Effector memory CD4-positive, alpha-beta T cell (primary cell): ENCODE measurements around the gene ART4.

Experiments used
- DNase-seq, 3 donors: peaks; one replicate each; pipeline ENCODE4 v3.0.0-alpha.2; 2020
- H3K27ac ChIP-seq: 2 replicates; pipeline ENCODE4 v1.7.0; 2013; ENCODE audit warnings: mild to moderate bottlenecking, low read length, moderate library complexity; ENCODE audit not compliant: insufficient read depth, poor library complexity, severe bottlenecking
- H3K27me3 ChIP-seq: replicated peaks from 2 replicates; pipeline ENCODE4 v1.7.0; 2013; ENCODE audit warnings: mild to moderate bottlenecking, low read length; ENCODE audit not compliant: insufficient read depth, control insufficient read depth, poor library complexity, severe bottlenecking
- H3K36me3 ChIP-seq: 2 replicates; pipeline ENCODE4 v1.7.0; 2013; ENCODE audit warnings: mild to moderate bottlenecking, low read length, moderate library complexity; ENCODE audit not compliant: control insufficient read depth, insufficient read depth
- H3K4me1 ChIP-seq: 2 replicates; pipeline ENCODE4 v1.7.0; 2013; ENCODE audit warnings: low read length, mild to moderate bottlenecking; ENCODE audit not compliant: control insufficient read depth, insufficient read depth, poor library complexity, severe bottlenecking
- H3K4me3 ChIP-seq: 2 replicates; pipeline ENCODE4 v1.7.0; 2013; ENCODE audit warnings: low read length, low read depth, mild to moderate bottlenecking; ENCODE audit not compliant: insufficient read depth, poor library complexity, severe bottlenecking
- H3K9me3 ChIP-seq: 2 replicates; pipeline ENCODE4 v1.7.0; 2013; ENCODE audit warnings: mild to moderate bottlenecking, low read length, moderate library complexity; ENCODE audit not compliant: control insufficient read depth

Gene ART4

GRCh38 chr12:14878488-14878887 is 35.2 kb upstream of the ART4 start:
- Histone ChIP-seq H3K4me1 (no peaks in the 10 kb centered on the region), H3K27ac (no peak overlapping the region), H3K36me3 (no peaks in the 10 kb centered on the region), H3K27me3 (no peaks in the 10 kb centered on the region), H3K9me3 (no peaks in the 10 kb centered on the region), H3K4me3 (no peak overlapping the region)
- no peak for DNase-seq

GRCh38 chr12:14876833-14877232 is 33.5 kb upstream of the ART4 start:
- DNase-seq, result no peak
- Histone ChIP-seq H3K27me3 (no peaks in the 10 kb centered on the region), H3K4me3 (no peak overlapping the region), H3K4me1 (no peaks in the 10 kb centered on the region), H3K27ac (no peak overlapping the region), H3K36me3 (no peaks in the 10 kb centered on the region), H3K9me3 (no peaks in the 10 kb centered on the region)

DNA sequence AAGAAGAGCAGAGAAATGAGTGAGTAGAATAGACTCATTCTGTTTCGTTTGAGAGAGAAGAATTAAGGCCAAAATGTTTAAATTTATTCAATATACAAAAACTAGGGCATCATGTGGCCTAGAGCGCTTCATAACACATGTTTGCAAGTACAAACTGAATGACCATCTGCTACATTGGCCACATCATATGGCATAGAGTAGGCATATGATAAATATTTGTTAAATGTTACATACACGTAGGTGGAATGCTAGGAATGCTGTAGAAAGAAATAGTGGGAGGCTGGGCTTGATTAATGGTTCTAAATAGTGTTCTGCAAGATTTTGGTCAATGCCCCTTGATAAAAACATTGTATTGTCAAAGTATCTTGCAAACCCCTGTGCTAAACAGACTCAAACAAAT is 31.6 kb upstream of the ART4 start:
- no peak for DNase-seq
- no peaks in the 10 kb centered on the region for H3K9me3 ChIP-seq
- H3K4me3 ChIP-seq, result no peak overlapping the region
- H3K27ac ChIP-seq, result no peak overlapping the region
- H3K36me3 ChIP-seq, result no peaks in the 10 kb centered on the region
- no peaks in the 10 kb centered on the region for H3K27me3 ChIP-seq
- H3K4me1 ChIP-seq, result no peaks in the 10 kb centered on the region

DNA sequence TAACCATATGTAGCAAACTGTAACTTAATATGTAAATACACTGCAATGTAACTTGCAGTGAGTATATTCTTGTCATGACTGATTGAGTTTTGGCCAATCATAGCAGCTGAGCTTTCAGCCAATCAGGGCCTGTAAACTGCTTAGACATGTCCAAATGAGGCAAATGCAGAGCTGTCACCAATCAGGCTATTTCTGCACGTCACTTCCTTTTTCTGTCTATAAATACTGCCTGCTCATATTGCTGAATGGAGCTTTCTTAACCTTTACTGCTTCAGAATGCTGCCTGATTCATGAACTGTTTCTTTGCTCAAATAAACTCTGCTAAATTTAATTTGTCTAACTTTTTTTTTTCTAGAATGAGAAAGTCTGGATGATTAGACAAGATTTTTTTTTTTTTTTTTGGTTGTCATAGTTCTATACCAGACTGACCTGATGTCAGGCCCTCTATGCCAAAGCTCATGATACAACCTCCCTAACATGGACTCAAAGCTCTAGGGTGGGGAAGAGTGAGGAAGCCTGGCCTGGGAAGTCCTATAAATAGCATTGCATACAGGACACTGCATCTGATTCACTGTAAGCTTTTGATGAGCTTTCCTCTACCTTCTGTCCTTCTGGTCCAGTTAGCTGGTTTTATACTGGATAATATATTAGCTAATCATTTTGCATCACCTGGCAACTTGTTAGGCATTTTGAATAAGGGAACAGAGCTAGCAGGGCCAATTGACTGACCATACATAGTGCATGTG is 30.3 kb upstream of the ART4 start:
- H3K27me3 ChIP-seq, result no peaks in the 10 kb centered on the region
- H3K9me3 ChIP-seq, result no peaks in the 10 kb centered on the region
- no peaks in the 10 kb centered on the region for H3K4me1 ChIP-seq

GRCh38 chr12:14871886-14872285 is 28.6 kb upstream of the ART4 start:
- no peaks in the 10 kb centered on the region for H3K27me3 ChIP-seq
- H3K4me3 ChIP-seq, result no peak overlapping the region
- H3K9me3 ChIP-seq, result no peaks in the 10 kb centered on the region
- no peaks in the 10 kb centered on the region for H3K4me1 ChIP-seq
- H3K36me3 ChIP-seq, result no peaks in the 10 kb centered on the region
- H3K27ac ChIP-seq, result no peak overlapping the region
- DNase-seq, result no peak

More for the DNA sequence above, 30.3 kb upstream of the ART4 start:
- no peaks in the 10 kb centered on the region for H3K36me3 ChIP-seq
- no peak for DNase-seq
- no peak overlapping the region for H3K4me3 ChIP-seq
- no peak overlapping the region for H3K27ac ChIP-seq

GRCh38 chr12:14871247-14871646 is 27.9 kb upstream of the ART4 start:
- H3K36me3 ChIP-seq, result no peaks in the 10 kb centered on the region
- no peak for DNase-seq
- no peaks in the 10 kb centered on the region for H3K4me1 ChIP-seq
- no peaks in the 10 kb centered on the region for H3K9me3 ChIP-seq
- no peak overlapping the region for H3K27ac ChIP-seq
- no peaks in the 10 kb centered on the region for H3K27me3 ChIP-seq
- no peak overlapping the region for H3K4me3 ChIP-seq

GRCh38 chr12:14868916-14869506 is 25.7 kb upstream of the ART4 start:
- H3K27ac ChIP-seq, result no peak overlapping the region
- H3K4me1 ChIP-seq, result no peaks in the 10 kb centered on the region
- no peaks in the 10 kb centered on the region for H3K36me3 ChIP-seq
- H3K27me3 ChIP-seq, result no peaks in the 10 kb centered on the region
- no peaks in the 10 kb centered on the region for H3K9me3 ChIP-seq
- no peak for DNase-seq
- no peak overlapping the region for H3K4me3 ChIP-seq

DNA sequence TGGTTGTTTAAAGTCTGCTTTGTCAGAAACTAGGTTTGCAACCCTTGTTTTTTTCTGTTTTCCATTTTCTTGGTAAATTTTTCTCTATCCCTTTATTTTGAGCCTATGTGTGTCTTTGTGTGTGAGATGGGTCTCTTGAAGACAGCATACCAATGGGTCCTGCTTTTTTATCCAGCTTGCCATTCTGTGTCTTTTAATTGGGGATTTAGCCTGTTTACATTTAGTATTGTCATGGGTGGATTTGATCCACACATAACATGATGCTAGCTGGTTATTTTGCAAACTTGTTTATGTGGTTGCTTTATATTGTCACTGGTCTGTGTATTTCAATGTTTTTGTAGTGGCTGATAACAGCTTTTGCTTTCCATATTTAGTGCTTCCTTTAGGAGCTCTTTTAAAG is 17.2 kb upstream of the ART4 start:
- H3K4me1 ChIP-seq, result no peaks in the 10 kb centered on the region
- H3K9me3 ChIP-seq, result no peaks in the 10 kb centered on the region
- H3K4me3 ChIP-seq, result no peak overlapping the region
- no peaks in the 10 kb centered on the region for H3K36me3 ChIP-seq
- no peaks in the 10 kb centered on the region for H3K27me3 ChIP-seq
- H3K27ac ChIP-seq, result no peak overlapping the region
- no peak for DNase-seq

GRCh38 chr12:14858513-14858912 is 15.2 kb upstream of the ART4 start:
- no peak for DNase-seq
- H3K9me3 ChIP-seq, result no peaks in the 10 kb centered on the region
- no peak overlapping the region for H3K27ac ChIP-seq
- H3K36me3 ChIP-seq, result no peaks in the 10 kb centered on the region
- no peak overlapping the region for H3K4me3 ChIP-seq
- no peaks in the 10 kb centered on the region for H3K4me1 ChIP-seq
- no peaks in the 10 kb centered on the region for H3K27me3 ChIP-seq

DNA sequence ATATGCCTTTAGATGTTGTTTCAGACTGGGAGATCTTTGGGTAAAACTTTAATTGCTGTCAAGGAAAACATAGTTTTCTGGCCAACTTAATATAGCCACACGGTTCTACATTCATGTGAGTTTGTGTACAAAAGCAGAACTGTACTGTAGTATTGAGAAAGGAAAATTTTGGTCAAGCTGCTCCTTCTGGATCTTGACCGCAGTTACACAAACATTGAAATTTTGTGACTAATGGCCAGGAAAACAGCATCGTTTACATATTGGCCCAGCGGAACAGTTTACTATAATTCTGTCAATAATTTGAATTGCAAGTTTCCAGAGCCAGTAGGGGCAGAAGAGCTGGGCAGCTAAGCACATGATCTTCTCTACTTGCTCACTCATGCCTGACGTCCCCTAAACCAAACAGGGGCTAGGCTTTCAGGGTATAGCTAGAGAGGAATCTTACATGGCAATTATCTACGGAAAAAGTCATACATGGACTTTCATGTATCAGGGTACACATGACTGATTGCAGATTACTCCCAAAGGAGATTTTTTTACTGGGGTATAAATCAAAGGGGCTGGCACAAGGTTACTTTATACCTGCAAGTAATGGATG is 11.4 kb upstream of the ART4 start:
- no peak for DNase-seq
- no peaks in the 10 kb centered on the region for H3K9me3 ChIP-seq
- H3K27me3 ChIP-seq, result no peaks in the 10 kb centered on the region
- no peaks in the 10 kb centered on the region for H3K36me3 ChIP-seq
- H3K4me1 ChIP-seq, result no peaks in the 10 kb centered on the region
- H3K4me3 ChIP-seq, result no peak overlapping the region
- no peak overlapping the region for H3K27ac ChIP-seq
